ENCODE data around the gene C1QL3.

C1QL3 gene

GRCh38 chr10:16491933-16492332 lies 29.7 kb downstream of the C1QL3 start:
- DNase-seq, result no peak

- DNase-seq, result no peak
Observed at GRCh38 chr10:16490511-16490910, 31.2 kb downstream of the C1QL3 start.

- DNase-seq, result no peak
Observed at GRCh38 chr10:16483241-16483917, 38.3 kb downstream of the C1QL3 start.

- no peak for DNase-seq
Observed at GRCh38 chr10:16481052-16481728, 40.5 kb downstream of the C1QL3 start.

- DNase-seq, result no peak
Observed at GRCh38 chr10:16478801-16479200, 42.9 kb downstream of the C1QL3 start.

- DNase-seq, result no peak
Observed at GRCh38 chr10:16477757-16478156, 43.9 kb downstream of the C1QL3 start.

- DNase-seq, result no peak
Observed at GRCh38 chr10:16472828-16473227, 48.9 kb downstream of the C1QL3 start.

GRCh38 chr10:16470747-16471146 lies 50.9 kb downstream of the C1QL3 start:
- peak; percentile 3 to 24 for DNase-seq

GRCh38 chr10:16466001-16466400 lies 55.7 kb downstream of the C1QL3 start:
- DNase-seq, result no peak

Data from stimulated activated CD4-positive, alpha-beta T cell treated with anti-CD3 and anti-CD28 coated beads, Interleukin-4, amount 100 ng/mL, for 4 hours (primary cell).